ENCODE measurements around the gene SDR9C7. TPM values are rescaled to one million over a fixed set of nuclear protein-coding genes. Genes with fewer than 3 reads are reported as not detected.
"Not testable (repeated sequence)": the region's sequence is repeated elsewhere in the genome, so short reads cannot be mapped to it uniquely, and the experiment has no call there.

Gene SDR9C7
- total RNA-seq, 3 donors from 2014 or later (not counting 1 experiment from before 2014, with no cell fraction given), result 0.20 TPM; not detected in 2

DNA sequence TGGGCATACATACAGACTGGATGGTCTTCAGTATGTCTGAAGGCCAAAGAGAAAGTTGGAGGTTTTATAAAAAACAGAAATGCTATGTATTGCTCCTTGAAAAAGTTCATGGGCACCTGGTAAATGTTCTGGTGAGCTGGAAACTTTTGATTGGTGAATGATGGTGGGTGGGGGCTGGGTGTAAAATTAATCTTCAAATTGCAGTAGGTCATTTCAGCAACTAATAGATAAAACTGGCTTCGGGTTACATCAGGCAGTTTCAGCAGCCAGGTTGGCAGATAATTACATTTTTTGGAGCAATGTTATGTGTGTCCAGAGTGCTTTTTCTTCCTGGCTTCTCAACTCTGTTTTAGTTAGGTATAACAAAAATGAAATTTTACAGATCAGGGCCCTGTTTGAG lies 35.3 kb downstream of the SDR9C7 start:
- no peak overlapping the region for H3K27ac ChIP-seq (ENCODE audit: low read length)
- no peak for ATAC-seq

DNA sequence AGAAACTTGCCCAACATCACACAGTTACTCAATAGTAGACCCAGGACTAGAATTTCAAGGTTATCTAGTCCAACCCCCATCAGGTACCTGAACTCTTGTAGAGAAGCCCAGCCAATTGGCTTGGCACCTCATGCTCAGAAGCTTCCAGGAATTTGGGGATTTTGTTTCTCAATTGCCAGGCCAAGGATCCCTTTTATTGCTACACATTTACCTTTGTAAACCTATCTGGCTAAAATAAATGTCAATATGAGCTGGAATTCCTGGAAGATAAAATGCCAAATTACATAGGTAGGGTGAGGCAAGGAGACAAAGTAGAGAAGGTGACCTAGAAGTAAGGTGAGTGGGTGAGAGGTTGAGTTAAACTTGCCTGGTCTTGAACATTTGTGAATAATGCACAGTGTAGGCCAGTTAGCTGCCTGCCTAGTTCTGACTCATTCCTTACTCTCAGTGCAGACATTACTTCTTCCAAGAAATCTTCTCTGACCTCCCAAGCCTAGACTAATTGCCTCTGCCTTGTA lies 36.3 kb downstream of the SDR9C7 start:
- Histone ChIP-seq H3K4me3 (ENCODE audit: low read length) (no peak overlapping the region), H3K27me3 (ENCODE audit: control insufficient read depth, insufficient read depth, low read length) (no peaks in the 10 kb centered on the region), H3K9me3 (ENCODE audit: control insufficient read depth, insufficient read depth, low read length) (peaks cover 22% of the 10 kb centered on the region), H3K4me1 (ENCODE audit: control insufficient read depth, insufficient read depth, low read length) (no peaks in the 10 kb centered on the region), H3K36me3 (ENCODE audit: control insufficient read depth, insufficient read depth, low read length) (no peaks in the 10 kb centered on the region), H3K27ac (ENCODE audit: low read length) (no peak overlapping the region)
- Mint-ChIP-seq H3K36me3 (peaks cover 10% of the 10 kb centered on the region), H3K9me3 (peaks cover 2% of the 10 kb centered on the region in 2 donors), H3K4me3 (no peak overlapping the region), H3K27ac (no peak overlapping the region), H3K4me1 (no peaks in the 10 kb centered on the region), H3K27me3 (ENCODE audit: low read depth in 2 of 2) (peaks cover 10% of the 10 kb centered on the region in 2 donors)
- ATAC-seq (no peak), DNase-seq (no peak)
- intact Hi-C loops (cut with micrococcal nuclease), result no loop called here
- no peak for TF ChIP-seq CTCF (IDR thresholded peaks at IDR 0.05)

More for the DNA sequence above, 35.3 kb downstream of the SDR9C7 start:
- Histone ChIP-seq H3K27me3 (ENCODE audit: control insufficient read depth, insufficient read depth, low read length) (no peaks in the 10 kb centered on the region), H3K4me3 (ENCODE audit: low read length) (no peak overlapping the region), H3K9me3 (ENCODE audit: control insufficient read depth, insufficient read depth, low read length) (peaks cover 28% of the 10 kb centered on the region), H3K36me3 (ENCODE audit: control insufficient read depth, insufficient read depth, low read length) (no peaks in the 10 kb centered on the region), H3K4me1 (ENCODE audit: control insufficient read depth, insufficient read depth, low read length) (no peaks in the 10 kb centered on the region)
- Mint-ChIP-seq H3K4me1 (no peaks in the 10 kb centered on the region), H3K36me3 (peaks cover 10% of the 10 kb centered on the region), H3K27ac (no peak overlapping the region), H3K27me3 (ENCODE audit: low read depth in 2 of 2) (peaks cover 10% of the 10 kb centered on the region in 2 donors), H3K4me3 (no peak overlapping the region), H3K9me3 (peaks cover 2% of the 10 kb centered on the region in 2 donors)
- TF ChIP-seq CTCF (IDR thresholded peaks at IDR 0.05), result no peak
- 89% methylated on average over 1 of the region's 1 CpG for WGBS (ENCODE audit: insufficient coverage)
- intact Hi-C loops (cut with micrococcal nuclease), result no loop called here
- no peak for DNase-seq

GRCh38 chr12:56896082-56896481 lies 38.1 kb downstream of the SDR9C7 start:
- WGBS (ENCODE audit: insufficient coverage), result 70% methylated on average over 1 of the region's 1 CpG
- Histone ChIP-seq H3K9me3 (ENCODE audit: control insufficient read depth, insufficient read depth, low read length) (peaks cover 15% of the 10 kb centered on the region), H3K27me3 (ENCODE audit: control insufficient read depth, insufficient read depth, low read length) (no peaks in the 10 kb centered on the region), H3K4me3 (ENCODE audit: low read length) (no peak overlapping the region), H3K27ac (ENCODE audit: low read length) (no peak overlapping the region), H3K4me1 (ENCODE audit: control insufficient read depth, insufficient read depth, low read length) (no peaks in the 10 kb centered on the region), H3K36me3 (ENCODE audit: control insufficient read depth, insufficient read depth, low read length) (no peaks in the 10 kb centered on the region)
- no peaks in the 10 kb centered on the region for H3K4me1 Mint-ChIP-seq
- no peak for DNase-seq
- ATAC-seq, result peak in 1 of 3 donors; percentile 43
- no peaks in the 10 kb centered on the region for H3K9me3 Mint-ChIP-seq
- H3K36me3 Mint-ChIP-seq, result peaks cover 5% of the 10 kb centered on the region
- H3K4me3 Mint-ChIP-seq, result no peak overlapping the region
- intact Hi-C loops (cut with micrococcal nuclease), result no loop called here
- no peak for TF ChIP-seq CTCF (IDR thresholded peaks at IDR 0.05)
- peaks cover 6 to 12% of the 10 kb centered on the region in 2 donors for H3K27me3 Mint-ChIP-seq (ENCODE audit: low read depth in 2 of 2)
- H3K27ac Mint-ChIP-seq, result no peak overlapping the region

DNA sequence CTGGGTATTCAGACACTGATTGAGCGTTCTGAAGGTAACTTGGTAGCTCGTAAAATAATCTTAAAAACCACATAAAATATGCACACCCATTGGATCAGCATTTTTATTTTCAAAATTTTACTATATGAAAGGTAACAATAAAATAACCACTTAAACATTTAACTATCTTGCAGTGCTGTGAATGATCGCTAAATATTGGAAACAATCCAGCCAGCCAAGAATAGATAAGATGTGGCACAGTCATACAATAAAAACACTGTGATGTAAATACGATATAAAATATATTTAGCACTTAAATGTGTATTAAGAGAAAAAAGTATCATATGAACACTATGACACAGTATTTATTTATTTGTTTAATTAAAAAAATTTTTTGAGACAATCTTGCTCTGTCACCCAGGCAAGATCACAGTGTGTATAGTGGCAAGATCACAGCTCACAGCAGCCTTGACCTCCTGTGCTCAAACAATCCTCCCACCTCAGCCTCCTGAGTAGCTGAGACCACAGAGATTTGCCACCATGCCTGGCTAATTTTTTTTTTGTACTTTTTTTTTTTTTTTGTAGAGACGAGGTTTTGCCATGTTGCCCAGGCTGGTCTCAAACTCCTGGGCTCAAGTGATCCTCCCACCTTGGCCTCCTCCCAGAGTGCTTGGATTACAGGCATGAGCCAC lies 39.4 kb downstream of the SDR9C7 start:
- no peaks in the 10 kb centered on the region for H3K4me1 Mint-ChIP-seq
- no peak for TF ChIP-seq CTCF (IDR thresholded peaks at IDR 0.05)

GRCh38 chr12:56891885-56892284 lies 42.3 kb downstream of the SDR9C7 start:
- DNase-seq; H3K36me3 ChIP-seq (ENCODE audit: control insufficient read depth, insufficient read depth, low read length); ATAC-seq; H3K9me3 ChIP-seq (ENCODE audit: control insufficient read depth, insufficient read depth, low read length); H3K27me3 ChIP-seq (ENCODE audit: control insufficient read depth, insufficient read depth, low read length); H3K4me3 Mint-ChIP-seq; H3K4me3 ChIP-seq (ENCODE audit: low read length); H3K36me3 Mint-ChIP-seq; H3K27ac Mint-ChIP-seq; H3K4me1 Mint-ChIP-seq; intact Hi-C loops (cut with micrococcal nuclease); H3K9me3 Mint-ChIP-seq; H3K27ac ChIP-seq (ENCODE audit: low read length); H3K4me1 ChIP-seq (ENCODE audit: control insufficient read depth, insufficient read depth, low read length): not testable (repeated sequence)
- peaks cover 21 to 22% of the 10 kb centered on the region in 2 donors for H3K27me3 Mint-ChIP-seq (ENCODE audit: low read depth in 2 of 2)
- WGBS (ENCODE audit: insufficient coverage), result 48% methylated on average over 3 of the region's 3 CpGs

More for the DNA sequence above, 39.4 kb downstream of the SDR9C7 start:
- no peak overlapping the region for H3K4me3 ChIP-seq (ENCODE audit: low read length)
- no peak for ATAC-seq
- Mint-ChIP-seq H3K27ac (no peak overlapping the region), H3K36me3 (no peaks in the 10 kb centered on the region), H3K4me3 (no peak overlapping the region), H3K27me3 (ENCODE audit: low read depth in 2 of 2) (peaks cover 9 to 20% of the 10 kb centered on the region in 2 donors), H3K9me3 (no peaks in the 10 kb centered on the region)
- H3K27ac ChIP-seq (ENCODE audit: low read length), result no peak overlapping the region
- intact Hi-C loops (cut with micrococcal nuclease), result no loop called here
- peaks cover 2% of the 10 kb centered on the region for H3K9me3 ChIP-seq (ENCODE audit: control insufficient read depth, insufficient read depth, low read length)
- no peak for DNase-seq
- 90% methylated on average over 3 of the region's 5 CpGs for WGBS (ENCODE audit: insufficient coverage)
- no peaks in the 10 kb centered on the region for H3K4me1 ChIP-seq (ENCODE audit: control insufficient read depth, insufficient read depth, low read length)
- H3K36me3 ChIP-seq (ENCODE audit: control insufficient read depth, insufficient read depth, low read length), result no peaks in the 10 kb centered on the region
- no peaks in the 10 kb centered on the region for H3K27me3 ChIP-seq (ENCODE audit: control insufficient read depth, insufficient read depth, low read length)
